Chondrocyte (in vitro differentiated cells): ENCODE measurements around the gene MUC22. TPM values are rescaled to one million over a fixed set of nuclear protein-coding genes. Genes with fewer than 3 reads are reported as not detected.
"Not testable (repeated sequence)": the region's sequence is repeated elsewhere in the genome, so short reads cannot be mapped to it uniquely, and the experiment has no call there.

Experiments
- DNase-seq: peaks from one replicate; pipeline ENCODE4 v3.0.0; 2021; ENCODE audit warnings: mixed read lengths, low spot score
- H3K27ac Mint-ChIP-seq: one replicate; pipeline ENCODE4 v1.8.0; 2021; ENCODE audit warnings: mild to moderate bottlenecking, moderate library complexity, mixed read lengths; ENCODE audit not compliant: unreplicated experiment
- H3K27me3 Mint-ChIP-seq: 2 replicates; pipeline ENCODE4 v1.8.0; 2021; ENCODE audit warnings: low read depth, mixed read lengths
- H3K36me3 Mint-ChIP-seq: 2 replicates; pipeline ENCODE4 v1.8.0; 2021; ENCODE audit warnings: low read depth, mixed read lengths
- H3K4me1 Mint-ChIP-seq: 2 replicates; pipeline ENCODE4 v1.8.0; 2021; ENCODE audit warnings: low read depth, mild to moderate bottlenecking, mixed read lengths
- H3K4me3 Mint-ChIP-seq: one replicate; pipeline ENCODE4 v1.8.0; 2021; ENCODE audit warnings: mild to moderate bottlenecking, moderate library complexity, mixed read lengths; ENCODE audit not compliant: unreplicated experiment
- H3K9me3 Mint-ChIP-seq: 2 replicates; pipeline ENCODE4 v1.8.0; 2021; ENCODE audit warnings: low read depth, mixed read lengths
- CTCF ChIP-seq: fragments of 200-600 bp; sonication (generic); IDR thresholded peaks from 2 replicates; pipeline ENCODE4 v1.5.0; 2021; ENCODE audit warnings: antibody characterized with exemption, mild to moderate bottlenecking, moderate library complexity
- total RNA-seq: library from RNA; stranded (reverse); gene quantifications from 3 replicates; pipeline ENCODE4 v1.2.1, GENCODE V29; 2021

The MUC22 gene
- total RNA-seq, 1 donor from 2014 or later: not detected

- no peak overlapping the region for H3K4me3 Mint-ChIP-seq
- no peak overlapping the region for H3K27ac Mint-ChIP-seq
Observed at GRCh38 chr6:31049518-31049917, 39.2 kb downstream of the MUC22 start.

GRCh38 chr6:31053187-31053586, 42.9 kb downstream of the MUC22 start:
- H3K4me1 Mint-ChIP-seq: peaks cover 18% of the 10 kb centered on the region
- not testable (repeated sequence) for H3K36me3 Mint-ChIP-seq, H3K9me3 Mint-ChIP-seq, H3K27ac Mint-ChIP-seq, DNase-seq, H3K4me3 Mint-ChIP-seq, H3K27me3 Mint-ChIP-seq

More at GRCh38 chr6:31049518-31049917, 39.2 kb downstream of the MUC22 start:
- no peak for TF ChIP-seq CTCF
- no peaks in the 10 kb centered on the region for H3K4me1 Mint-ChIP-seq
- H3K36me3 Mint-ChIP-seq: peaks cover 2% of the 10 kb centered on the region
- no peaks in the 10 kb centered on the region for H3K9me3 Mint-ChIP-seq
- peaks cover 8% of the 10 kb centered on the region for H3K27me3 Mint-ChIP-seq
- DNase-seq: no peak

DNA sequence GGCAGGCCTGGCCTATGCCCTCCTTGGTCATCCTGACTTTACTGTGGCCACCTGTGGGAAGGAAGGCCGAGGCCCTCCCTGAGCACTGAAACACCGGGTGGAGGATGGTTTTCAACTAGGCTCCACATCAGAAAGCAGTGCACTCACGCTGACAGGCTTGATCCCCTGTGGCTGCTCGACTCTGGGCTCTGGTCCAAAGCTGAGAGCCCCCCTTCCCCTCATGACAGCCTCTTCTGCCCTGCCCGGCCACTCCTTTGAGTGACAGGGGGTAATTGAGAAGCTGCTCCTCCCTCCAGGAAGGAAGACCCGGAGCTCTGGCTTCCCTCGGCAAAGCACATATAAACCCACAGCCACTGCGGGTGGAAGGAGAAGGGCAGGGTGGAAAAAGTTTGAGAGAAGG, 43.6 kb downstream of the MUC22 start:
- H3K4me3 Mint-ChIP-seq: no peak overlapping the region
- H3K9me3 Mint-ChIP-seq: no peaks in the 10 kb centered on the region
- TF ChIP-seq CTCF: no peak

DNA sequence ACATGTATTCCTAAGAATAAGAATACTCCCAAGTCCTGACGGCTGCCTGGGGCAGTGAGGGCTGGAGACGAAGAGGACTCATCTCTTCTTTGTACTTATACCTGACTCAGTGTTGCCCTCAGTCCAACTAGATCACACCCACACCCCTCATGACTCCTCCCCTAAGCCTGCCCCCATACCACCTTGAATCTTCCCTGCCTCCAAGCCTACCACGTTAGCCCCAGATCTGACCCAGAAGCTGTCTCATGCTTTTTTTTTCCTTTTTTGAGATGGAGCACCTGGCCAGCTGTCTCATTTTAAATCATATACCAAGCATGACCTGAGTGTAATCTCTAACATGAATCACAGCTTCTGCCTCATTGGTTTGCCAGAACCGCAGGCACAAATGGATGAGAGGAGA, 45.2 kb downstream of the MUC22 start:
- TF ChIP-seq CTCF: no peak
- H3K4me1 Mint-ChIP-seq: peaks cover 21% of the 10 kb centered on the region
- H3K27me3 Mint-ChIP-seq: peaks cover 2% of the 10 kb centered on the region
- no peaks in the 10 kb centered on the region for H3K9me3 Mint-ChIP-seq
- peaks cover 2% of the 10 kb centered on the region for H3K36me3 Mint-ChIP-seq
- DNase-seq: no peak
- no peak overlapping the region for H3K4me3 Mint-ChIP-seq
- no peak overlapping the region for H3K27ac Mint-ChIP-seq

More for the DNA sequence above, 43.6 kb downstream of the MUC22 start:
- no peak overlapping the region for H3K27ac Mint-ChIP-seq
- H3K4me1 Mint-ChIP-seq: peaks cover 21% of the 10 kb centered on the region
- DNase-seq: no peak
- H3K36me3 Mint-ChIP-seq: peaks cover 2% of the 10 kb centered on the region
- peaks cover 2% of the 10 kb centered on the region for H3K27me3 Mint-ChIP-seq

DNA sequence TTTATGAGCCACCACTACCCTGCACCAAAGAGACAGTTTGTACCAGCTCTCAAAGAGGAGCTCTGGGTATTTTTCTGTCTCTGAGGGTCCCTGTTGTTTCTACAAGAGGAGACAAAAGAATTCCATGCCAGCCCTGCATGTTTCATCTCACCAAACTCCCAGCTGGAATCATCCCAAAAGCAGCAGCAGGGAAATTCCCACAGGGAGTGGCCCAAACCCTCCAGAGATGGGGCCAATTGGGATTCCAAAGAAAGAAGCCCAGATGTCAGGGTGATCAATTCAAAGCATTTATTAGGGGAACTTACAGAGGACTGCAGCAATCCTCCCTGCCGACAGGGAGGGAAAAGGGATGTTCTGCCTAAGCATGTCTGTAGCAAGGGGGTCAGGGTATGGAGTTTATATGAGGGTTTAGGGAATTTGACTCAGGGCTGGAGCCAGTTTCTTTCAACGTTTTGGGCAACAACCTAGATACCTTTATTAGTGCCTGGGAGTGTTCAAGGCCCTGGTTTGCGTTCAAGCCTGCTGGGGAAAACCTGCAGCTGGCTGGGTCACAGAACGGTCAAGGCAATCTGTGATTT, 47.2 kb downstream of the MUC22 start:
- no peak overlapping the region for H3K4me3 Mint-ChIP-seq
- no peak for TF ChIP-seq CTCF
- H3K4me1 Mint-ChIP-seq: peaks cover 21% of the 10 kb centered on the region
- peaks cover 2% of the 10 kb centered on the region for H3K36me3 Mint-ChIP-seq
- no peaks in the 10 kb centered on the region for H3K9me3 Mint-ChIP-seq
- no peak for DNase-seq
- H3K27ac Mint-ChIP-seq: peak overlapping the region; percentile 28
- peaks cover 2% of the 10 kb centered on the region for H3K27me3 Mint-ChIP-seq
